ENCODE results near the gene DUSP9.
A peak's percentile ranks its signal among the peaks of the same experiment; 100 is the strongest.

DUSP9 gene

DNA sequence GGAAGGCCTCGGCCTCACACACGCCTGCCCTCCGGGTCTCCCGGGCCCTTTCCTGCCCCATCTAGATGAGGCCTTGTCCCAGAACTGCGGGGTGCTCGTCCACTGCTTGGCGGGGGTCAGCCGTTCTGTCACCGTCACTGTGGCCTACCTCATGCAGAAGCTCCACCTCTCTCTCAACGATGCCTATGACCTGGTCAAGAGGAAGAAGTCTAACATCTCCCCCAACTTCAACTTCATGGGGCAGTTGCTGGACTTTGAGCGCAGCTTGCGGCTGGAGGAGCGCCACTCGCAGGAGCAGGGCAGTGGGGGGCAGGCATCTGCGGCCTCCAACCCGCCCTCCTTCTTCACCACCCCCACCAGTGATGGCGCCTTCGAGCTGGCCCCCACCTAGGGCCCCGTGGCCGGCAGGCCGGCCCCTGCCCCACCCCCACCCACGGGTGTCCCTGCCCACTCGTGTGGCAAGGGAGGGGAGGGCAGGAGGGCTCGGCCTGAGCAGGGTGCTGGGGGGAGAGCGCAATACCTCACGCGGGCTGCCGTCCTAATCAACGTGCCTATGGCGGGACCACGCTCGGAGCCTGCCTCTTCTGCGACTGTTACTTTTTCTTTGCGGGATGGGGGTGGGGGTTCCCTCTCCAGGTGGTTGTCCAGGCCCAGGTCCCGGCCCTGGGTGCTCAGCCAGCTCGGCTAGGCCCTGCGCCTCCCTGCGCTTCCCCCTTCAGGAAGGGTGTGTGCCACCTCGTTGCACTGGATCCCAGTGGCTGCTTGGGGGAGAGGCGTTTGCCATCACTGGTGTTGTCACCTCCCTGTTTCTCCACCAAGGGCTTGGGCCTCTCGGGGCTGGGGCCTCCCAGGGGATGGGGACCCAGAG lies 3.1 kb downstream of the DUSP9 start:
- no peak for DNase-seq

DNA sequence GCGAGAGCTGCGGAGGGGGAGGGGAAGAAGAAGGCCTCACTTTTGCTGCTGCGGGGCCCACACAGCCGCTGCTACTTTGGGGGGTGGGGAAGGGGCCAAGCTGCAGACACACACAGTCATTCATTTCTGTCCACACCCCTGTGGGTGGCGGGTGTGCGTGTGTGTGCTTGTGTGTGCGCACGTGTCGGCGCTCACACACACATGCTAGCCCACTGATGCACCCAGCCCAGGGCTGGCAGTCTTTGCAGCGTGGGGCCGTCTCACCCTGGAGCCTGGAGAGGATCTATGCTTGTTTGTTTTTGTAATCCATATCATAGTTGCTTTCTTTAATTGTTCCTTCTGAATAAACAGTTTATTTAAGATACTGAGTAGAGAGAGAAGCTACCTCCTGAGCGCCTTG lies 4.0 kb downstream of the DUSP9 start:
- DNase-seq, result no peak

DNA sequence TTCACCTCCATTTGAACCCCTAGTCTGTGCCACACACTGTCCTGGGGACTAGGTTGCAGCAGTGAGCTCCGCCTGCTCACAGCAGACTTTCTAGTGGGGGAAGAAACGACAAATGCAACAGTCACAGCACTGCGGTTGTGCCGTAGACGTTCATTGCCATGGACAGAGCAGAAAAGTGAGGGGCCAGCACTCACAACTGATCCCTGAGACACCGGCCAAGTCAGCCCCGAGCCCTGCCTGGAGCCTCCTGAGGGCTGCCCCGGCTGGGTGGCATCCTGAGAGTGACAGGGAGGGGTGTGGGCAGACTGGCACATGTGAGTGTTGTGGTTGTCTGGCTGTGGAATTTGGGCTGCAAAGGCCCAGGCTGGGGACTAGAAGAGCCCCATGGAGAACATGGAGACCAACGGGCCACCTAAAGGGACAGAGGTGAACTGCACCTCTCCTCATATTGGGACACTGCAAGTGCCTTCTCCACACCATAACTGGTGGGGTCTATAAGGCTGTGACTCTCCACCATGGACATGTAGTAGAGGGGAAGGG lies 4.6 kb downstream of the DUSP9 start:
- no peak for DNase-seq

DNA sequence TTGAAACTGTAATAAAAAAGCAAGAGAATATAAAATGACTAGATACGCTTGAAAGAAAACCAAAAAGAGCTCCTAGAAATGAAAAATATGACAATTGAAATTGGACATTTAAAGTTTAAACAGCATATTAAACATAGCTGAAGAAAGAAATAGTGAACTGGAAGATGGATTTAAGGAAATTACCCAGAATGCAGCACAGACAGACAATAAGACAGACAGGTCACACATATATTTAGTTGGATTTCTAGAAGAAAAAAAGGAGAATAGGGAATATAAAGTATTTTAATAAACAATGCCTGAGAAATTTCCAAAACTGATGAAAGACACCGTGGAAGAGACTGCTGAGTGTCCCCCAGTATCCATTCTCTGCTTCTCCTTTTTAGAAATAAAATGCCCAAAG lies 6.6 kb downstream of the DUSP9 start:
- no peak for DNase-seq

DNA sequence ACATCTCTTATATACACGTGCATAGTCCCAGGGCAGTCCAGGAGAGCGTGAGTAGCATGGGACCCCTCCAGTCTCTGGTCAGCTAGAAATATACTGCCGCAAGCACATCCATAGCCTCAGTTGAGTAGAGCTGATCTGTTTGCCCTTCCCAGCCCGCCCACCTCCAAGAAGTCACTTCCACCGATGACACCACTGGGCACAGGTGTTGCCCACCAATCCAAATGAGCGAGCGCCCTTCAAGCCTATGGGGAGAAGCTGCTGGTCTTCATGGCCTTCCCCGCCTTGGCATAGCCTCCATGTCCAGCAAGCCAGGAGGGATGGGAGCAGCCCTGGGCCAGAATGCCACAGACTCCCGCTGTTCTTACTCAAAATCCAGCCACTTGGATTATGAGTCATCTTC lies 10.2 kb downstream of the DUSP9 start:
- no peak for DNase-seq

DNA sequence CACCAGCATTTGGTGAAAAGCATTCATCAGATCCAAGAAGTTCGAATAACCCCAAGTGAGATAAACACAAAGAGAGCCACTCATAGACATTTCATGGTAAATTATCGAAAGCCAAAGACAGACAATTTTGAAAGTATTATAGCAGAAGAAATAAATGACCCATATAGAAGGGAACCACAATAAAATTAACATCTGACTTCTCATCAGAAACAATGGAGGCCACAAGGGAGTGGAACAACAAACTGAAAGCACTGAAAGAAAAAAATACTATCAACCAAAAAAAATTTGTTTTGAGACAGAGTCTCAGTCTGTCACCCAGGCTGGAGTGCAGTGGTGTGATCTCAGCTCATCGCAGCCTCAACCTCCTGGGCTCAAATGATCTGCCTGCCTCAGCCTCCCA lies 12.3 kb downstream of the DUSP9 start:
- no peak for DNase-seq

DNA sequence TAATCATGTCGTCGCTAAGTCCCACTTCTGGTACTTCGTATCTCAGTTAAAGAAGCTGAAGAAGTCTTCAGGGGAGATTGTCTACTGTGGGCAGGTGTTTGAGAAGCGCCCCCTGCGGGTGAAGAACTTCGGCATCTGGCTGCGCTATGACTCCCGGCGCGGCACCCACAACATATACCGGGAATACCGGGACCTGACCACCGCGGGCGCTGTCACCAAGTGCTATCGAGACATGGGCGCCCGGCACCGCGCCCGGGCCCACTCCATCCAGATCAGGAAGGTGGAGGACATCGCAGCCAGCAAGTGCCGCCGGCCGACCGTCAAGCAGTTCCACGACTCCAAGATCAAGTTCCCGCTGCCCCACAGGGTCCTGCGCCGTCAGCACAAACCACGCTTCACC lies 15.3 kb downstream of the DUSP9 start:
- DNase-seq, result peak; percentile 53

DNA sequence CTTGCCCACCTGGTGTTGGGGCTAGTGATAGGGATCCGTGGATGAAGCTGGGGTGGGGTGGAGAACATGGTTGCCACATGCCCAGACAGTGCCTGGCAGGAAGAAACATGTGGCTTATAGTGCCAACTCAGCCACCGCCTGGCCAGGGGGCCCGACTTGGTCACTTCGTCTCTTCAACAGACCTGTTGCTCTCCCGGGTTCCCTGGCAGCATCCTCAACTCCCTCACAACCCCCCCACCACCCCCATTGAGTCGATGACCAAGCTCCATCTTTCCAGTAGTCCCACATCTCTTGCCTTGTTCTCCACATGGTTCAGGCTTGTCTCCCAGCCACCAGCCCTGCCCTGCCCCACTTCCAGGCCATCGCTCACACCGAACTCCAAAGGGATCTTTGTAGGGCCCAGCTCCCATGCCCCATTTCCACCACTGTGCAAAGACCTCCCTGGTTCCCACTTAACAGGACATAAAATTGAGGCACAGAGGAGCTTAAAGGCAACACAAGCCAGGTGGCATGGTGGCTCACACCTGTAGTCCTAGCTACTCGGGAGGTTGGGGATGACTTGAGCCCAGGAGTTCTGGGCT lies 18.8 kb downstream of the DUSP9 start:
- DNase-seq, result no peak

DNA sequence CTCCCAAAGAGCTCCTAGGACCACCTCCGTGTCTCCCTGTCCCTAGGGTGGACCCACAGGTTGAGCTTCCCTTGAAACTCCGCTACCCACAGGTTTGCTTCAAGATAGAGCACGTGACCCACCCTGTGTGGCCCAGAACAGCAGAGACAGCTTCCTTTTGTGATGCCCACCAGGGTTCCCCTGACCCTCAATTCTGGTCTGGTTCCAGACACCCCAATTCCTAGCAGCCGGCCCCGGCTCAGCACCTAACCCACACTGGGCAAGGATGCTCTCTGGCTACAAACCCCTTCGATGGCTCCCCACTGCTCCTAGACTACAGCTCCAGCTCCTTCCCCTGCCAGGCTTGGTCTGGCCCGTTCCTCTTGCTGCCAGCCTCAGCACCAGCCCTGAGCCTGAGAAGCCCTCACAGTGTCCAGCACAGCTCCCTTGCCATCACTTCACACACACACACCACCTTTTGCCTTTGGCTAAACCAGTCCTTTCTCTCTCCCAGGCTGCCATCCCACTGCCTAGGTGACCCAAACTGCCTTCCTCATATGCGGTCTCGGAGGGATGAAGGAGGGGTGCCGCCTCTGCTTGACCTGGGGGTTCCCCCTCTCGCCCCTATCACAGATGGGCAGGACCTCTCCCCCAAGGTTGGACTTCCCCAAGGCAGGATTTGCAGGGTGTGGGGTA lies 20.4 kb downstream of the DUSP9 start:
- DNase-seq, result no peak

DNA sequence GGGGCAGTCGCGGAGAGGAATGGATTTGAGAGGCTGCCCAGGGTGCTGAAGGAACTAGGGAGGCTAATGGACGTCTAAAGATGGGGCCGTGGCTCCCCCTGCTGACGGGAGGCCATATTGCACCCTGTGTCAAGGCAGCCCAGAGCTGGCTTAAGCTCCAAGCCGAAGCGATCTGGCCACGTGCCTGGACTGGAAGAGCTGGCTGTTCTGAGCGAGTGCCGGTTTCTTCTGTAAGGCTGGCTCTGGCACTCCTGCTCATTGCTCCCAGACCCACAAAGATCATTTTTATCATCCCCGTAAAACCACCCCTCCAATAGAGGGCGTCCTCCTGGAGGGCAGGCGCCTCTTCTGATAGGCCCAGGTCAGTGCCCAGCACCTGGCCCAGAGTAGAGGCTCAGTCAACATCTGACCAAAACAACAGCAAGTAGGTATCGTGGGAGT lies 21.0 kb downstream of the DUSP9 start:
- DNase-seq, result peak; percentile 75

DNA sequence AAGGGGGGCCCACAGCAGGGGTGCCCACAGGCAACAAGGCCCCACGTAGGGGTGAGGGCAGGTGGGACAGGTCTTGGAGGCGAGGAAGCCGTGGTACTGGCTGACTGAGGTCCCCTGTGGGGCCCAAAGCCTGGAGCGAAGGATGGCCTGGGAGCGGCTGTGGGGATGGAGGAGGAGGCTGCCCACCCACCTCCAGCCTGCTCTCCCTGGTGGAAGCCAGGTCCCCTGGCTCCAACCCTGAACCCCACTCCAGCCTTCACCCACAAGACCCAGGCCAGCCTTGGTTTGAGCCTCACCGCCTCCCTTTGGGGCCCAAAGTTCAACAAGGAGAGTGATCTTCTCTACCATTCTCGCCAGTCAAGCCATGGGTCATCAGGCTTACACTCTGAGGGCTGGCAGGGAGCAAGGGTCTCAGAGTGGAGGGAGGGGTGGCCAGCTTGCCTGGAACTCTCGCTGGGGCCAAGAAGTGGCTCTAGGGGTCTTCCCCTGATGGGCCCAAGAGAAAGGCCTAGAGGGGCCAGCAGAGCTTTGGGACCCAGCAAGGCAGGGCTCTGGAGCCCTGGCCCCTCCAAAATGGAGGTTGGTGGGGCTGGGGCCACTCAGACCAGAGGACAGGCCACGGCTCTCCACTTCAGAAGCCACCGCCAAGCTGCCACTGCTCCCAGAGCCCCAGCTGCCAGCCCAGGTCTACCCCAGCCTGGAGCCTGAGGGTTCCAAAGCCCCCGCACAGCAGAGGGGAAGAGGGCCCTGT lies 21.6 kb downstream of the DUSP9 start:
- no peak for DNase-seq

DNA sequence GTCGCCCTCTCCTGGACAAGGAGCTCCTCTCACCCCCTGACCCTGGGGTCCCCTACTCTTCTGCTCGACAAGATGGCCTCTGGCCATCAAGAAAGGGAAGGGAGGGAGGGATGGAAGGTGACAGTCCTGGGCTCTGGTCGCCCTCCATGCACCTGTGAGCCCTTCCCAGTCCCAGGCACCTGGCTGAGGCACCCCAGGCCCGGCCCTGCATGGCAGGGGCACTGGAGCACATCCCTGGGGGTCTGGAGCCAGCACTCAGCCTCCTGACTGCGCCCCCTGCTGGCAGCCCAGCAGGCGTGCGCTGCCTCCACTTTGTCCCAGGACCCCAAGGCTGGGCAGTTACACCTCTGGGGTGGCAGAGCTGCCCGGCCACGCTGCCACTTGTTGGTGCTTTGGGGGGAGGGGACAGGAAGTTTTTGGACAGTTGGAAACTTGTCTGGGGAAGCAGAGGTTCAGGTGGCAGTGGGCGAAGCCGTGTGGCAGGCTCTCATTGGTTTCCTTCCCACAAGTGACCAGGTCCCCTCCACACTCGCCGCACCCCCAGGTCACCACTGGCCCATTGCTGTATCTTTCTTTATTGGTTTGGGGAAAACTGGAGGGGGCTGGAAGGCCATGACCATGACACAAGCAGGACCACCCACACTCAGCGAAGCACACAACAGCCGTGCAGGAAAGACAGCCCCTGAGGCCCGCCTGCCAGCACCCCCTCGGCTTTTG lies 22.3 kb downstream of the DUSP9 start:
- DNase-seq, result peak; percentile 51

DNA sequence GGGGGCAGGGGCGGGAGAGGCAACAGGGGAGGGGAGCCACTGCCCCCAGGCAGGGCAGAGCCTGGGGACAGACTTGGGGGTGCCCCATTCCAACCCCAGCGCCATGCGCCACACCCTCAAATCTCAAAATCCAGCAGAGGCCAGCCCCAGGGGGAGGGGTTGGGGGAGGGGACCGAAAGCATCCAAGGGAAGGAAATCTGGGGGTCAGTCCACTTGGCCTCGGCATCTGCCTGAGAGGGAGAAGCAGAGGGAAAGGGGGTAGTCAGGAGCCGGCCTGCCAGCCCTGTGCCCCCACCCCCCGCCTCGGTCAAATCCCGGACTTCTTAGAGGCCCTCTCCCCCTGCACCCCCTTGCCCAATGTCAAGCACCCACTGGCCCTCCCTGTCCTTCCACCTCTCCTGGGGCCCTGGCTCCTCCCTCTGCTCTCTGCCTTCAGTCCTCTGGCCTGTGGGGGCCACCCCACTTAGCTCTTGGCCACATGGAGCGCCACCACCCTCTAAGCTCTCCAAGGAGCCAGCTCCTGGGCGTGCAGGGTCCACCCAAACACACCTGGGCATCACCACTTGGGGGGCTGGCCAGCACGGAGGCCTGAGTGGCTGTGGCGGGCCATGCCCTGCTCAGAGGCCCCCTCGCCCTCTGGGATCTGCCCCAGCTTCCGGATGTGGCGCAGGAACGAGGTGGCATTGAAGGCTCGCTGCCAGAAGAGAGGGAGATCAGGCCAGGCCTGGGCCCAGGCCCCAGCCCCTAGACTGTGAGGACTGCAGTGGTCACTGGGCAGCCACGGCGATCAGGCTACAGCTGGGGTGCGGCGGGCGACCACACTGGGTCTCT lies 23.1 kb downstream of the DUSP9 start:
- DNase-seq, result no peak

DNA sequence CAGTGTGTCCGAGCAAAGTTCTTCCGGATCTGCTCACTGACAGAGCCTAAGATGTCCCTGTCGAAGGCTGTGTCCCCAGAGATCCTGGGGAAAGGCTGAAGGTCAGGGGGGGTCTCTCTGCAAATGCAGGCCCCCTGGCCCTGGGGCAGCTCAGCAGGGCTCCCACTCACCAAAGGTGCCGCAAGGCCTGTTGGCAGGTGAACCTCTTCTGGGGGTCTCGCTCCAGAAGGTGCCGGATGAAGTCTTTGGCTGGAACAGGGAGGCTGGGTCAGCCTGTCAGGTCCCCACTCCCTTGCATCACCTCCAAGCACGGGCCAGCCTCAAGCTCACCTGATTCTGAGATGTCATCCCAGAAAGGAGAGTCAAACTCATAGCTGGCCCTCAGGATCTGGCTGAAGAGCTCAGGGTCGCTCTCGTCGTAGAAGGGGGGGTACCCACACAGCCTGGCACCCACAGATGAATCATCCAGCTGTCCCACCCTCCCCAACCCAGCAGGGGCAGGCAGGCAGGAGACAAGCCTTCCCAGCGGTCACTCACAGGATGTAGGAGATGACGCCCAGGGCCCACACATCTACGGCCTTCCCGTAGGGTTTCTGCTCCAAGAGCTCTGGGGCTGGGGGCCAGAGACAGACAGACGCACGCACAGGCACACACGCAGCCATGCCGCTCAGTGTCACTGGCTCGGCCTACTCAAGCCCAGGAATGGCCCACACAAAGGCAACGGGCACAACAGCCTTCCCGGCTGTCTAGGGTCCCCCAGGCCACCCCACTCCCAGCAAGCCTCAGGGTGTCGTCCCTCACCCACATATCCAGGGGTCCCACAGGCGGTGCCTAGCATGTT lies 24.0 kb downstream of the DUSP9 start:
- DNase-seq, result no peak

DNA sequence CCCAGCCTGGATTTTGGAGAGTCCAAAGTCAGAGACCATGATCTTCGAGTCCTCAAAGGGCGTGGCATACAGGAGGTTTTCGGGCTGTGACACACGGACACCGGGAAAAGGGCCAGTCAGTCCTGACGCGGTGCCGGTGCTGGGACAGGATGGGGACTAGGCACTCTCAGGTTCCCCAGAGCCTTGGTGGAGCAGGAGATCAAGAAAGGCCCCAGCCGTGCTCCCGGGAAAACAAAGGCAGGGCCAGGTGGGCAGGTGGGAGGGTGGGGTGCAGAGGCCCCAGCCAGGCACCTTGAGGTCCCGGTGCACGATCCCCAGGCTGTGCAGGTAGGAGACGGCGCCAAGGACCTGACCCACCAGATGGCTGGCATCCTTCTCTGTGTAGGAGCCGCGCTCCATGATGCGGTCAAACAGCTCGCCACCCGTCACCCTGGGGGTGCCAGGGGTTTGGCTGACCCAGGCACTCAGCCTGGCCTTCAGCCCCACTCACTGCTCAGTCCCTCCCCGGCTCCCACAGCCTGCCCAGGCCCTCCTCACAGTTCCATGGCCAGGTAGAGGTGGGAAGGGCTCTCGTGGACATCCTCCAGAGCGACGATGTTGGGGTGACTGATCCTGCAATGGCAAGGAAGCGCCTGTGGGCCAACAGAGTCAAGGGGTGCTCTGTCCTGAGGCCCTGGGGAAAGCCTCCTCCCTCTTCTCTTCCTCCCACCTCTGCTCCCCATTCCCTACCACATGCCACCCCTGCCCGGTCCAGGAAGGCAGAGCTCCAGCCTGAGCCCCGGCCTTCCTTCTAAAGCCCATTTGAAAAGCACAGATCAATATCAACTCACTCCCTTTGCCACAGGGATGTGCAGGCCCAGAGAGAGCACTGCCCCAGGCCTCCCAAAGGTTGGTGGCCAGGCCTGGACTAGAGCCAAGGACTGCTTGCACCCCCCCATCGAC lies 24.9 kb downstream of the DUSP9 start:
- DNase-seq, result no peak

DNA sequence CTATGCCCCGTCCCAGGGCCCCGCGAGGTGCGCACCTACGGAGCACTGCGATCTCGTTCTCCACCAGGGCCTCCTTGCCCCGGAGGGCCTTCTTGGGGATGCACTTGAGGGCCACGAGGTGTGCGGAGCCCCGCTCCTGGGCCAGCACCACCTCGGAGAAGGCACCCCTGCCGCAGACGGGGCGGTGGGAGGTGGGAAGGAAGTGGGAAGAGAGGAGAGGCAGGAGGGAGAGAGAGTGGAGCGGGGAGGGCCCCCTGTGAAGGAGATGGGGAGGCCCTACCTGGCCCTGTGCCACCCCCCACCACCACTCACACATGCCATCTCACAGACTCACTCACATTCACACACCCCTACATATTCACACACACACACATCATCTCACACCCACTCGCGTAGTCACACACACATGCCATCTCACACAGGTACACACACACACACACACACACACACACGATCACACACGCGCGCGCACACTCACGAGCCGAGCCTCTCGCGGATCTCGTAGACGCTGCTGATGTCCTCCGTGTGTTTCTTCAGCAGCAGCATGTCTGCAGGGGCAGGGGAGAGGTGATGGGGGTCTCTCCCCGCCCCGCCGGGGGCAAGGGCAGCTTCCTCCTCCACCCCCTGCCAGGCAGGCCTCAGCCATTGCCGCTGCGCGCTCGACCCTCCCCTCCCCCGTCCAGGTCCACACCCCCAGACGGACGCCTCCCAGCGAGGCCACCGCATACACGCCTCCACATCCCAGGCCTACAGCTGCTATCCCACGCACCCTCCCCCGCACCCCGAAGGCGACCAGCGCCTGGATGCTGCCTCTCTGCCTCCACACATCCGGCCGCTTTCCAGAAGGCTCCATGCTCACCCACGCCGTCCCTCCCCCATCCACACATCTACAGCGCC lies 25.8 kb downstream of the DUSP9 start:
- no peak for DNase-seq

DNA sequence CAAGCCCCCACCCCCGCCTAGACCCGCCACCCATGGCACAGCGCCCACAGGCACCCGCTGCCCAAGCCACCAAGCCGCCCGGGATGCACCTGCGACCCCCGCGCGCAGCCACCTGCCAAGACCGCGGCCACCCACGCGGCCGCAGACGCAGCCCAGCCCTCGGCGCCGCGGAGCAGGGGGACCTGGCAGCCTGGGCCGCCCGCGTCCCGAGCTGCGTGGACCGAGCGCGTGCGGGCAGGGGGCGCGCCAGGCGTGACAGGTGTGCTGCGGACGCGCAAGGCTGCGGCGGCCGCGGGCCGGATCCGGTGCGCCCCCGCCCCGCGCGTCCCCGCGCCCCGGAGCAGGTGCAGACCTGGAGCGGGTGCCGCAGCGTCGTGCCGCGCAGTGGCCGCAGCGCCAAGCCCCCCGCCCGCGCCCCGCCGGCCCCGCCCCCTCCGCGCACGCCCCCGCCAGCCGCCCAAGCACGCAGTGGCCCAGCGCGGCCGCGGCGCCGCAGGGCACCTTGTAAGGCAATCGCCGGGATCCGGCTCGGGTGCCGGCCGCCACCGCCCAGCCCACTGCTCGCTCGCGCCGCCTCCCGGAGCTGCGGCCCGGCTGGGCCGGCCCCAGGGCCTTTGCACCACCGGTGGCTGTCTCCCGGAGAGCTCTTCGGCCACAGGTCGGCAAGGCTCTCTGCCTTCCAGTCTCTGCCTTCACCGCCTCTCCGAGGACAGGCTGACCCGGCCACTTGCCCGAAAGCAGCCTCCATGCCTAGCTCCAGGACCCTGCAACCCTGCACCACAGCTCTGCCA lies 26.6 kb downstream of the DUSP9 start, which contains the start of gene PNCK:
PNCK (minus strand) TSS at position 386 of the 791 bp plus-strand sequence. CDS start 737 bp downstream, outside the sequence.
- DNase-seq, result no peak

Measured in T-helper 9 cell (primary cell).